Heart left ventricle (tissue), 16 donors: Measurements from ENCODE around the gene HOXC11. TPM values are rescaled to one million over a fixed set of nuclear protein-coding genes. Genes with fewer than 3 reads are reported as not detected.

Source experiments
- ATAC-seq, 4 donors: fragments of 200-7000 bp; cut with Tn5 transposase; one replicate each; pipeline ENCODE4 v1.9.1; 2020 to 2022; ENCODE audit warnings: moderate library complexity in 4 of 4, mild to moderate bottlenecking in 3 of 4, moderate number of reproducible peaks in 1 of 4
- DNase-seq, 5 donors: peaks; one replicate each; pipeline ENCODE4 v3.0.0-alpha.2; 2020
- H3K27ac ChIP-seq, 12 donors: fragments of 200-600 bp; sonication (generic) in 4 of 12; one replicate each; pipeline versions ENCODE4 v1.5.0 to v1.8.0; 2016 to 2022; ENCODE audit warnings: mild to moderate bottlenecking in 2 of 12
- H3K27me3 ChIP-seq, 9 donors: fragments of 200-600 bp; sonication (generic) in 2 of 9; one replicate each; pipeline versions ENCODE4 v1.5.1 to v1.8.0; 2016 to 2022; ENCODE audit warnings: mild to moderate bottlenecking in 3 of 9
- H3K36me3 ChIP-seq, 9 donors: fragments of 200-600 bp; sonication (generic) in 2 of 9; one replicate each; pipeline versions ENCODE4 v1.5.0 to v1.8.0; 2018 to 2022; ENCODE audit warnings: mild to moderate bottlenecking in 2 of 9
- H3K4me1 ChIP-seq, 12 donors: fragments of 200-600 bp; sonication (generic) in 4 of 12; one replicate each; pipeline versions ENCODE4 v1.5.0 to v1.8.0; 2016 to 2022; ENCODE audit warnings: mild to moderate bottlenecking in 3 of 12
- H3K4me3 ChIP-seq, 12 donors: fragments of 200-600 bp; sonication (generic) in 4 of 12; one replicate each; pipeline versions ENCODE4 v1.5.0 to v1.8.0; 2017 to 2022; ENCODE audit warnings: mild to moderate bottlenecking in 9 of 12, moderate library complexity in 4 of 12
- H3K9me3 ChIP-seq, 12 donors: fragments of 200-600 bp; sonication (generic) in 4 of 12; one replicate each; pipeline versions ENCODE4 v1.5.0 to v1.8.0; 2016 to 2022; ENCODE audit warnings: mild to moderate bottlenecking in 1 of 12
- POLR2A ChIP-seq, 2 donors: fragments of 450-650 bp; IDR thresholded peaks; one replicate each; pipeline ENCODE4 v1.6.1; 2017; ENCODE audit warnings: antibody characterized with exemption in 2 of 2, mild to moderate bottlenecking in 2 of 2, moderate library complexity in 2 of 2
- WGBS, 4 donors: extraction: QIAGEN DNeasy Blood & Tissue Kit in 2 of 4; methylation state at CpG; one replicate each; pipeline versions ENCODE4 v1.1.5 to v1.1.7; 2013 to 2018; 5-methylcytosine and 5-hydroxymethylcytosine counted together
- intact Hi-C, 10 donors: fragments of 100-400 bp; cut with DNase I; formaldehyde crosslinking; loops; one replicate each; pipeline versions ENCODE4 v1.11.1 to v1.14.2; 2022
- polyA plus RNA-seq, 2 donors: library from polyadenylated mRNA; stranded (reverse); fragments of 200-250 nt; gene quantifications; one replicate each; pipeline ENCODE4 v1.2.3, GENCODE V29; 2013
- total RNA-seq, 9 donors: library from RNA; depleted of rRNA in 2 of 9; stranded (reverse); fragments of >200 nt in 2 of 9; fragmentation: NEBNext Ultra II Directional in 3 of 9; extraction: Animal tissue kit (Norgen Biotek cat#: 25700) in 3 of 9; gene quantifications; one replicate each; pipeline versions ENCODE4 v1.1.0 to v1.2.4, GENCODE V29; 2016 to 2023
- TF ChIP-seq, protein P1 (sequence below), 12 donors: fragments of 200-600 bp; sonication (generic) in 4 of 12; IDR thresholded peaks; one replicate each; pipeline versions ENCODE4 v1.5.0 to v1.8.0; 2018 to 2022; ENCODE audit warnings: antibody characterized with exemption in 12 of 12, mild to moderate bottlenecking in 5 of 12
- donor health status: ischemic (EF 13 %, LVEDD 7.1; RV severe dilation, severe dysfunction).
- donor health status: healthy with polysubstance abuse.
- donor health status: DM: no; HTN: yes; CAD: no.
- donor health status: DM: no; HTN: no; CAD: no.
- donor health status: ischemic (EF 25% LVEDD 6.9; RV normal size, moderate dysfunction).
- donor health status: ischemic (EF 25% LVEDD 5.7; RV mildly dilated, moderate dysfunction).
- donor health status: healthy.
- donor health status: DM: yes; HTN: yes; CAD: no.
- donor health status: ischemic (EF 35%, LVEDD 5.7; RV mildly dilated, moderate dysfunction).
- donor health status: nonischemic (EF 11% LVEDD 7.7; RV severe dilation, severe dysfunction).
- donor health status: DM: yes; HTN: yes; CAD: no.
- donor health status: PGD.
- donor health status: ischemic (EF 29% LVEDD 5.4; RV normal size, mild dysfunction).
- donor health status: nonischemic (EF 23%, LVEDD 6.1; RV moderate dilation, normal function).

The HOXC11 gene
- total and polyA plus RNA-seq, 11 donors, result not detected

DNA sequence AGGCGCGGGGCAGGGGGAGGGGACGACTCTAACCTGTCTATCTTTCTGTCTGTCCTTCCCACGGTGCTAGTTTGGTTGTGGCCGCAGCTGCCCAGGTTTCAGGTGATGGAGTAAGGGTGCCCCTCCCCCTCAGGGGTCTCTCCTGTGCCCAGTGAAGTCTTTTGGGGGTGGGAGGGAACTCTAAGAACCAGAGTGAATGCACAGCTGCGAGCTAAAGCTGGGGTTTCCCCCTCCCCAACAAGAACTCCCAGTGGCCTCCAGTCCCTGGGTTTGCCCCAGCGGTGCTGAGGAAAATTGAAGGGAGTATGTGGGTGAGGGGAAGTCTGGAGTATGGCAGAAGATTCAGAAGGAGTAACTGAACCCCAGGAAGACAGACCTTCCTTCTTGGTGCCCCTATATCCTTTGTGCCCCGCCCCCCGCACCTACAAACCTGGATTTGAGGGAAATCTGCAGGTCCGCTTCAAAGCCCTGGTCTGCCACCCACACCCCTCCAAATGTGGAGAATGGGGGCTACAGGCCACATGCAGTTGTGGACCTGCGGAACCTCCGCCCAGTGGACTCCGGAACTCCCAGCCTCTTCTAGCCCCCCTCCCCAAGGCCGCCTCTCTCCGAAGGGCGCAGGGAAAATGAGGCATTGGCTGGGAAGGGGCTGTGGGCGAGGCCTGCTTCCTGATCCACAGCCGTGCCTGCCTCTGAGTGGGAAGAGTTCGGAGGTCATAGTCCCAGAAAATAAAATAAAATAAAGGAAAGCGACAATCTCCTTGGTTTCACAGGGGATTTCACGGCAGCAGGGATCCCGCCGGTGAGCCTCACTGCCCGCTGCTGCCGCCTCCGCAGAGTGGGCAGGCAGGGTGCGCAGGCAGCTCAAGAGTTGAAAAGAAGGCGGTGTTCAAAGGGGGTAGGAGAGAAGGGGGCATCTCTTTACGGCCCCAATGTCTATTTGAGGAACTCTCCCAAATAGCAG is 23.6 kb downstream of the HOXC11 start:
- TF ChIP-seq, protein P1, sequence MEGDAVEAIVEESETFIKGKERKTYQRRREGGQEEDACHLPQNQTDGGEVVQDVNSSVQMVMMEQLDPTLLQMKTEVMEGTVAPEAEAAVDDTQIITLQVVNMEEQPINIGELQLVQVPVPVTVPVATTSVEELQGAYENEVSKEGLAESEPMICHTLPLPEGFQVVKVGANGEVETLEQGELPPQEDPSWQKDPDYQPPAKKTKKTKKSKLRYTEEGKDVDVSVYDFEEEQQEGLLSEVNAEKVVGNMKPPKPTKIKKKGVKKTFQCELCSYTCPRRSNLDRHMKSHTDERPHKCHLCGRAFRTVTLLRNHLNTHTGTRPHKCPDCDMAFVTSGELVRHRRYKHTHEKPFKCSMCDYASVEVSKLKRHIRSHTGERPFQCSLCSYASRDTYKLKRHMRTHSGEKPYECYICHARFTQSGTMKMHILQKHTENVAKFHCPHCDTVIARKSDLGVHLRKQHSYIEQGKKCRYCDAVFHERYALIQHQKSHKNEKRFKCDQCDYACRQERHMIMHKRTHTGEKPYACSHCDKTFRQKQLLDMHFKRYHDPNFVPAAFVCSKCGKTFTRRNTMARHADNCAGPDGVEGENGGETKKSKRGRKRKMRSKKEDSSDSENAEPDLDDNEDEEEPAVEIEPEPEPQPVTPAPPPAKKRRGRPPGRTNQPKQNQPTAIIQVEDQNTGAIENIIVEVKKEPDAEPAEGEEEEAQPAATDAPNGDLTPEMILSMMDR (IDR thresholded peaks at IDR 0.05), result no peak
- no peak for TF ChIP-seq POLR2A (IDR thresholded peaks at IDR 0.05)
- Histone ChIP-seq H3K27ac (no peak overlapping the region), H3K4me3 (peak overlapping the region in 11 of 12 donors; percentile 19 to 63 (median 50)), H3K9me3 (no peaks in the 10 kb centered on the region), H3K4me1 (peaks cover 0 to 49% (median 29%) of the 10 kb centered on the region in 12 donors), H3K27me3 (peaks cover 84 to 100% (median 99%) of the 10 kb centered on the region in 9 donors), H3K36me3 (no peaks in the 10 kb centered on the region)
- ATAC-seq, result no peak
- intact Hi-C loops, result no loop called here
- DNase-seq, result peak in 1 of 5 donors; percentile 18
- WGBS, 4 donors, result 34 to 47% (median 41%) methylated on average over 29 of the region's 29 CpGs

DNA sequence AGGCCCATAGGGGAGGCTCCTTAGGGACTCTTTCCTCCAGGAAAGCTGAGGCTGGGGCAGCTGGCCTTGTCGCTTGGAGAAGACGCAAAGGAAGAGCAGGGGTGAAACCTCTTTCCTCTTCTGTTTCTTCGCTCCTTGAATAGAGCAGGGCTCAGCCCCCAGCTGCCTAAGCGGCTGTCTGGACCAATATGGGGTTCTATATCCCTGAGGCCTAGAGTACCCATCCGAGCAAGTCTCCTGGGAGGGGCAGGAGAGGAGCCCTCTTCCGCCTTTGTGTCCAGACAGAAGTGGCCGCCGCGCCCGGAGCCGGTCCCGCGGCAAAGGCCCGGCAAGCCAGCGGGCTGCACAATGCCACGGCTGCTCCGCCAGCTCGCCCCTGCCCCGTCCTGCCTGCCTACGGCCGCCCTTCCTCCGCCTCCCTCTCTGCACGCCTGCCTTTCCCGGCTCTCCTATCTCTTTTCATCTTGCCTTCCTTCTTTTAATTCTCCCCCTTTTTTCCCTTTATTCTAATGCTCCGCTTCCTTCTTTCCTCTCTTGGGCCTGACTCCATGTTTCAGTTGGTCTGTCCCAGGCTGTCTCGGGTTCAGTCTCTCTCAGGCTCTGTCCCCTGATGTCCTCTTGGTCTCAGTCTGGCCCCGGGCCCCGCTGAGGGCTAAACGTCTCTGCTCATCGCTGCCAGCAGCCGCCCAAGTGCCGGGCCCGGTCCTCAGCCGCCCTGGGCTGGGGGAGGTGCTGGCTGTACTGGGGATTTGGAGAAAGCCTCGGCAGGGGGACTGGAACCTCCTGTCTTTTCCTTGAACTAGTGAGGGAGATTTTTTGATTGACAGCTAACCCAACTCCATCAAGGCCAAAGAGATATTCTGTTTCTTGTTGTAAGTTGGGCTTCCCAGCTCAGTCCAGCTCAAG is 24.5 kb downstream of the HOXC11 start:
- H3K4me3 ChIP-seq, result no peak overlapping the region
- DNase-seq, result peak in 2 of 5 donors; percentile 15 to 37
- peaks cover 0 to 49% (median 29%) of the 10 kb centered on the region in 12 donors for H3K4me1 ChIP-seq
- H3K27me3 ChIP-seq, result peaks cover 81 to 100% (median 99%) of the 10 kb centered on the region in 9 donors
- H3K9me3 ChIP-seq, result no peaks in the 10 kb centered on the region
- no peak for ATAC-seq
- TF ChIP-seq, protein P1 (IDR thresholded peaks at IDR 0.05), result no peak
- no peak for TF ChIP-seq POLR2A (IDR thresholded peaks at IDR 0.05)
- WGBS, 4 donors, result 7 to 15% (median 11%) methylated on average over 35 of the region's 35 CpGs
- intact Hi-C loops, result no loop called here
- H3K27ac ChIP-seq, result no peak overlapping the region
- no peaks in the 10 kb centered on the region for H3K36me3 ChIP-seq

GRCh38 chr12:53998110-53998899 is 25.4 kb downstream of the HOXC11 start:
- Histone ChIP-seq H3K4me1 (peaks cover 0 to 49% (median 29%) of the 10 kb centered on the region in 12 donors), H3K4me3 (no peak overlapping the region), H3K36me3 (no peaks in the 10 kb centered on the region), H3K9me3 (no peaks in the 10 kb centered on the region), H3K27ac (no peak overlapping the region), H3K27me3 (peaks cover 81 to 100% (median 99%) of the 10 kb centered on the region in 9 donors)
- intact Hi-C loops, result no loop called here
- TF ChIP-seq, protein P1 (IDR thresholded peaks at IDR 0.05), result no peak
- no peak for TF ChIP-seq POLR2A (IDR thresholded peaks at IDR 0.05)
- WGBS, 4 donors, result 5 to 14% (median 10%) methylated on average over 11 of the region's 11 CpGs
- DNase-seq, result no peak
- no peak for ATAC-seq
